Tibial nerve (tissue), 4 donors: Measurements from ENCODE around the gene PTK6. TPM values are rescaled to one million over a fixed set of nuclear protein-coding genes. Genes with fewer than 3 reads are reported as not detected.

ENCODE experiments used
- DNase-seq, 2 donors: peaks; one replicate each; pipeline ENCODE4 v3.0.0-alpha.2; 2019; ENCODE audit warnings: low spot score in 2 of 2
- H3K27ac ChIP-seq, 4 donors: fragments of 200-600 bp; sonication (generic) in 3 of 4; one replicate each; pipeline ENCODE4 v1.5.1; 2017 to 2019; ENCODE audit warnings: mild to moderate bottlenecking in 1 of 4
- H3K27me3 ChIP-seq, 2 donors: fragments of 200-600 bp; sonication (generic) in 1 of 2; one replicate each; pipeline versions ENCODE4 v1.5.1 to v1.6.0; 2017 to 2019
- H3K36me3 ChIP-seq, 3 donors: fragments of 200-600 bp; sonication (generic); one replicate each; pipeline ENCODE4 v1.5.1; 2018 to 2019
- H3K4me1 ChIP-seq, 4 donors: fragments of 200-600 bp; sonication (generic) in 3 of 4; one replicate each; pipeline ENCODE4 v1.5.1; 2017 to 2019
- H3K4me3 ChIP-seq, 4 donors: fragments of 200-600 bp; sonication (generic) in 3 of 4; one replicate each; pipeline ENCODE4 v1.5.1; 2017 to 2019; ENCODE audit warnings: mild to moderate bottlenecking in 1 of 4, moderate library complexity in 1 of 4
- H3K9me3 ChIP-seq, 4 donors: fragments of 200-600 bp; sonication (generic) in 3 of 4; one replicate each; pipeline ENCODE4 v1.5.1; 2017 to 2019
- EP300 ChIP-seq, 2 donors: sonication (generic); formaldehyde crosslinking; IDR thresholded peaks; one replicate each; pipeline ENCODE4 v1.6.1; 2017; ENCODE audit warnings: antibody characterized with exemption in 2 of 2, mild to moderate bottlenecking in 1 of 2
- POLR2A ChIP-seq, 2 donors: fragments of 450-650 bp; IDR thresholded peaks; one replicate each; pipeline ENCODE4 v1.6.1; 2017; ENCODE audit warnings: antibody characterized with exemption in 2 of 2, mild to moderate bottlenecking in 2 of 2, moderate library complexity in 2 of 2
- WGBS, 2 donors: methylation state at CpG; one replicate each; pipeline ENCODE4 v1.1.5; 2018; 5-methylcytosine and 5-hydroxymethylcytosine counted together
- total RNA-seq, 4 donors: library from RNA; depleted of rRNA; stranded (reverse); fragments of >200 nt; gene quantifications; one replicate each; pipeline ENCODE4 v1.1.0, GENCODE V29; 2016
- TF ChIP-seq, protein P1 (sequence below), 5 experiments: fragments of 200-600 bp in 3 of 5; fragments of 450-650 bp in 2 of 5; sonication (generic) in 3 of 5; IDR thresholded peaks; one replicate each; pipeline ENCODE4 v1.5.1; 2016 to 2019; ENCODE audit warnings: antibody characterized with exemption in 5 of 5, mild to moderate bottlenecking in 3 of 5, moderate library complexity in 2 of 5

Gene PTK6
- total RNA-seq, 4 donors from 2014 or later: 0.21 to 0.90 TPM; not detected in 2

DNA sequence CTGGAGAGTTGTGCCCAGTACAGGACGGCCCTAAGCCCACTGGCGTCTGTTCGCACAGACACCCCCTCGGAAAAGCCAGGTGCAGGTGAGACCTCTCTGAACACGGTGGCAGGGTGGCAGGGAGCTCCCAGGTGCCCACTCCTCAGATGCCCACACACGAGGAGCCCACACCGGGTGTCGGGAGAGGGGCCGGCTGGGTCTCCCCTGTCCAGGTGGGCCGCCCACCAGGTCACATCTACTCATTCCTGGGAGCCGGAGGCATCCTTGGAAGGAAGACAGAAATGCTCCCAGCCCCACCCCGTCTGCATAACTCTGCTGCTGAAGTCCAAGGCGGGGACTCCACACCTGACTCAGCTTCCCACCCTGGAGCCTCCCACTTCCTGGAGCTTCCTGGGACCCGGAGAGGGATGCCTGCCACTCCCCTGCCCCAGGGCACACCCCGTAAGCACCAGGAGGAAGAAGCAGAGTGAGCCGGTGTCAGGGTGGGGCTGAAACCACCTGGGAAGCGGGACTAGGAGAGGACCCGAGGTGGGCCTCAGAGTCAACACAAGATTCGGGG, 7.9 kb upstream of the PTK6 start:
- WGBS, 2 donors: 64 to 66% methylated on average over 15 to 19 of the region's 19 CpGs
- H3K27me3 ChIP-seq: peaks cover 0 to 51% of the 10 kb centered on the region in 2 donors
- TF ChIP-seq, protein P1, sequence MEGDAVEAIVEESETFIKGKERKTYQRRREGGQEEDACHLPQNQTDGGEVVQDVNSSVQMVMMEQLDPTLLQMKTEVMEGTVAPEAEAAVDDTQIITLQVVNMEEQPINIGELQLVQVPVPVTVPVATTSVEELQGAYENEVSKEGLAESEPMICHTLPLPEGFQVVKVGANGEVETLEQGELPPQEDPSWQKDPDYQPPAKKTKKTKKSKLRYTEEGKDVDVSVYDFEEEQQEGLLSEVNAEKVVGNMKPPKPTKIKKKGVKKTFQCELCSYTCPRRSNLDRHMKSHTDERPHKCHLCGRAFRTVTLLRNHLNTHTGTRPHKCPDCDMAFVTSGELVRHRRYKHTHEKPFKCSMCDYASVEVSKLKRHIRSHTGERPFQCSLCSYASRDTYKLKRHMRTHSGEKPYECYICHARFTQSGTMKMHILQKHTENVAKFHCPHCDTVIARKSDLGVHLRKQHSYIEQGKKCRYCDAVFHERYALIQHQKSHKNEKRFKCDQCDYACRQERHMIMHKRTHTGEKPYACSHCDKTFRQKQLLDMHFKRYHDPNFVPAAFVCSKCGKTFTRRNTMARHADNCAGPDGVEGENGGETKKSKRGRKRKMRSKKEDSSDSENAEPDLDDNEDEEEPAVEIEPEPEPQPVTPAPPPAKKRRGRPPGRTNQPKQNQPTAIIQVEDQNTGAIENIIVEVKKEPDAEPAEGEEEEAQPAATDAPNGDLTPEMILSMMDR (IDR thresholded peaks at IDR 0.05): no peak
- TF ChIP-seq EP300 (IDR thresholded peaks at IDR 0.05) (no peak), POLR2A (IDR thresholded peaks at IDR 0.05) (no peak)

GRCh38 chr20:63544241-63544957, 7.2 kb upstream of the PTK6 start:
- 65 to 75% methylated on average over 12 to 16 of the region's 27 CpGs for WGBS, 2 donors
- TF ChIP-seq POLR2A (IDR thresholded peaks at IDR 0.05): no peak
- TF ChIP-seq, protein P1 (IDR thresholded peaks at IDR 0.05): no peak
- TF ChIP-seq EP300 (IDR thresholded peaks at IDR 0.05): no peak
- H3K9me3 ChIP-seq: no peaks in the 10 kb centered on the region
- peaks cover 0 to 45% of the 10 kb centered on the region in 2 donors for H3K27me3 ChIP-seq
- H3K27ac ChIP-seq: no peak overlapping the region
- H3K36me3 ChIP-seq: no peaks in the 10 kb centered on the region
- H3K4me3 ChIP-seq: no peak overlapping the region
- peaks cover 0 to 5% (median 0%) of the 10 kb centered on the region in 4 donors for H3K4me1 ChIP-seq
- no peak for DNase-seq

More for the DNA sequence above, 7.9 kb upstream of the PTK6 start:
- Histone ChIP-seq H3K9me3 (no peaks in the 10 kb centered on the region), H3K4me3 (no peak overlapping the region), H3K27ac (no peak overlapping the region), H3K4me1 (peaks cover 0 to 5% (median 0%) of the 10 kb centered on the region in 4 donors), H3K36me3 (no peaks in the 10 kb centered on the region)
- DNase-seq: no peak

- H3K4me1 ChIP-seq: peaks cover 0 to 5% (median 0%) of the 10 kb centered on the region in 4 donors
- H3K4me3 ChIP-seq: no peak overlapping the region
- no peaks in the 10 kb centered on the region for H3K9me3 ChIP-seq
- DNase-seq: no peak
- H3K27ac ChIP-seq: no peak overlapping the region
- peaks cover 0 to 45% of the 10 kb centered on the region in 2 donors for H3K27me3 ChIP-seq
- WGBS, 2 donors: 89 to 90% methylated on average over 6 of the region's 6 CpGs
- TF ChIP-seq EP300 (IDR thresholded peaks at IDR 0.05) (no peak), POLR2A (IDR thresholded peaks at IDR 0.05) (no peak)
- TF ChIP-seq, protein P1 (IDR thresholded peaks at IDR 0.05): no peak
- no peaks in the 10 kb centered on the region for H3K36me3 ChIP-seq
Measured at GRCh38 chr20:63543733-63544132, 6.6 kb upstream of the PTK6 start.

GRCh38 chr20:63543131-63543530, 6.0 kb upstream of the PTK6 start:
- WGBS, 2 donors: 67 to 89% methylated on average over 3 to 8 of the region's 10 CpGs
- no peaks in the 10 kb centered on the region for H3K9me3 ChIP-seq
- no peak for DNase-seq
- peaks cover 0 to 39% of the 10 kb centered on the region in 2 donors for H3K27me3 ChIP-seq
- TF ChIP-seq EP300 (IDR thresholded peaks at IDR 0.05) (no peak), POLR2A (IDR thresholded peaks at IDR 0.05) (no peak)
- TF ChIP-seq, protein P1 (IDR thresholded peaks at IDR 0.05): no peak
- no peak overlapping the region for H3K27ac ChIP-seq
- no peak overlapping the region for H3K4me3 ChIP-seq
- H3K4me1 ChIP-seq: peaks cover 0 to 9% (median 3%) of the 10 kb centered on the region in 4 donors
- no peaks in the 10 kb centered on the region for H3K36me3 ChIP-seq

DNA sequence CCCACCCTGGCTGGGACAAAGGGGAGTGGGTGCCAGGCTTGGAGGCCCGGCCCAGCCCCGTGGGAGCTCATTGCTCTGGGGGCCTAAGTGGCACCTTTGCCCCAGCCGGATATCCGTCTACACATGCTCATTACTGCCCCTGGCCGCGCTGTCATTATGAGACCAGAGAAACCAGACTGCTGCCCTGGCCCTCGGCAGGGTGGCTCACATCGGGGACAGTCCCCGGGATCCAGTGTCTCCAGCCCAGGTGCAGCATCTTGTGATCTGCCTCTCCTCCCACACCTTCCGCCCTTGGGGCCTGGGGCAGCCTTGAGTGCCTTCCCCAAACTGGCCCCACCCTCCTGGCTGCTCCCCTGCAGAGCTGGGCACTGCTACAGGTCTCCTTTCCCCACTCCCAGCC, 5.5 kb upstream of the PTK6 start:
- TF ChIP-seq POLR2A (IDR thresholded peaks at IDR 0.05): no peak
- H3K27ac ChIP-seq: no peak overlapping the region
- no peak for DNase-seq
- H3K4me3 ChIP-seq: no peak overlapping the region
- no peaks in the 10 kb centered on the region for H3K36me3 ChIP-seq
- H3K4me1 ChIP-seq: peaks cover 0 to 11% (median 5%) of the 10 kb centered on the region in 4 donors
- 70 to 81% methylated on average over 4 to 9 of the region's 10 CpGs for WGBS, 2 donors
- H3K9me3 ChIP-seq: no peaks in the 10 kb centered on the region
- H3K27me3 ChIP-seq: peaks cover 0 to 35% of the 10 kb centered on the region in 2 donors
